ENCODE results near the gene CHSY1.

CHSY1 gene

DNA sequence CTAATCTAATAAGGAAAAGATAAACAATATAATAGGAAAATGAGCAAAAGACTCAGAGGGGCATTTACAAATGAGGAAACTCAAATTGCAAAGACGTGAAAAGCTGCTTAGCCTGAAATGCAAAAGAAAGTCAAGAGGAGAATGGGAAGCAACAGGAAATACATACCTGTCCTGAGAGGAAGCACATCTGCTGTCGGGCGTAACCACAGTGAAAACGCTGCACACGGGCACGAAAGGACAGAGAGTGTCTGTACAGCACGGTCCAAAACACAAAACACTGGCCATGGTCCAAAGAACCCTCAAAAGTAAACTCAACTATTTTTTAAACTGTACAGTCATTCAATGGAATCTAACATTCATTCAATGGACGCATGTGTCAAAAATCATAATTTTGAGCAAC lies 100.6 kb downstream of the CHSY1 start:
- DNase-seq (ENCODE audit: low spot score): no peak

DNA sequence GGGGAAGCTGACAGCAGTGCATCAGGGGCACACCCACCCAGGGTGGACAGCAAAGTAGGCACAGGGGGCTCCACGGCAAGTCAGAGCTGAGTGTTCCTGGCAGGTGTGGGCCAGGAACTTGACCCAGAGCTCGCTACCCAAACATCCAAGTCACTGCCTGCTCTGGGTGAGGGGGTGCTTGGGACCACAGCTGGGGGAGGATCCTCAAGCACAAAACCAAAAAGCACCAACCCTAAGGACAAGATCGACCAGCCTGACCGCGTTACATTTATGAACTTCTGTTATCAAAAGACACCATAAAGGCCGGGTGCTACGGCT lies 101.2 kb downstream of the CHSY1 start:
- no peak for DNase-seq (ENCODE audit: low spot score)

GRCh38 chr15:101149864-101150722 lies 101.8 kb downstream of the CHSY1 start:
- DNase-seq (ENCODE audit: low spot score): no peak

DNA sequence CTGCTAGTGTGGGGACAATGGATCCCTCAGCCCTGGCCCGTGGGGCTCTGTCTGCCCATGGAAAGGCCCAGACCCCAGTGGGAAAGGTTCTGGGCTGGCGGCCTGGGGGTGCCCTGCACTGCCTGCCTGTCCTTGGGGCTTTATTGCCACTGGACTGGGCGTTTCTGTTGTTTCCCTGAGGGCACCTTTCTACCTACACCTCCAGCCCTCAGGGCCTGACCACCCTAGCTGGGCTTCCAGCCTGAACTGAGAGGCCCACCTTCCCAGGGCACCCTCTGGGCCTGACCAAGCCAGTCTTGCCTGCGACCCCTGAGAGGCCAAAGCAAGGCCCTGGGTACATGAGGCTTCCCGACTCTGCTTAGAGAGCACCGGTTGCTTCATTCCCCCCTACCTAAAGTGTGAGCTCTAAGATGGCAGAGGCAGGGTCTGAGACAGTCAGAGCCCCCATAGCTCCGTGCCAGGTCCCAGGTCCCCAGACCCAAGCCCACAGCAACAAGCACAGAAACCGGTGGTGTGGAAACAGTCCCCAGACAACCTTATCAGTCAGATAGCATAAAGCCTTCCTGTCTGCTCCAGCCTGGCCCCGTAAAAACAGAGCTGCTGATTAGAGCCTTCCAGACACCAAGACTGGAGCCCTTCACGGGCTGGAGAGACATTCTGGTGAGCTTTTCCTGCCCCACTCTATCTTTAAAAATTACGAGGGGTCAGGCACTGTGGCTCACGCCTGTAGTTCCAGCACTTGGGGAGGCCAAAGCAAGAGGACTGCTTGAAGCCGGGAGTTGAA lies 102.8 kb downstream of the CHSY1 start:
- DNase-seq (ENCODE audit: low spot score): no peak

GRCh38 chr15:101148166-101148880 lies 103.5 kb downstream of the CHSY1 start:
- no peak for DNase-seq (ENCODE audit: low spot score)

DNA sequence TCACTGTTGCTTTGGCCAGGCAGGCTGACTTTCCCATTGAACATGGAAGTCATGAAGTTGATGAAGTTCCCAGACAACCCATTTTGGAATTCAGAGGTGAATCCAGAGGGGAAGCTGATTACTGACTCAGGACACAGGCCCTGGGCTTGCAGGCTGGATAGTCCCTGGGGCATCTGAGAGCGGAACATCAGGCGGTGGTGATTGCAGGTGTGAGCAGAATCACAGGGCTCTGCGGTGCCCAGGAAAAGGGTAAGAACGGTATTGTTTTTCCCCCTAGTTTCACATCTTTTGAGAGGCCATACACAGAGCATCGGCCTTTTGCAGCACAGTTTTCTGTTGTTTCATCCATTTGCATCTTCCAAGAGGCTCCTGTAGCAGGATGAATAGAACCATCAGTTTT lies 104.7 kb downstream of the CHSY1 start:
- DNase-seq (ENCODE audit: low spot score): no peak

DNA sequence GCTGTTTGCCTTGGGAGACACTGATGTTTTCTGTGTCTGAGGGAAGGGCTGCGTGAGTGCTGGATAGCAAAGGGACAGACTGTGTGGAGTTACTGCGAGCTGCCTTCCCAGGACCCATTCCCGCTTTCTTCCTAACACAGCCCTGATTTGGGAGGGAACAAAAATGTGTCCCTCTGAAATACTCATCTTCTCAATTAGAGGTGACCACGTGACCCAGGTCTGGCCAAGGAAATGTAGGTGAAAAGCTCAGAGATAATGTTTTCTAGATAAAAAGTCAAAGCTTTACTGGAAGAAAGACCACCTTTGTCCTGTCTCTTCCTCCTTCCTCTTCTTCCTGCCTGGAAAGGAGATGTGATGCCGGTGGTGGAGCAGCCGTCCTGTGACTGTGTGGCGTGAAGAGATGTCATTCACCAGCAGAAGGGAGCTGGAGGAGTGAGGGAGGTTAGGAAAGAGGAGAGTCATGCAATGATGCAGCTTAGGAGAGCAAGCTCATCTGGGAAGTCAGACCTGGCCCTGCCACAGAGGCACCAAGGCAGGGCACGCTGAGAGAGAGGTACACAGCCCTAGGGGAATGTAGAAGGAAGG lies 105.6 kb downstream of the CHSY1 start:
- DNase-seq (ENCODE audit: low spot score): no peak

DNA sequence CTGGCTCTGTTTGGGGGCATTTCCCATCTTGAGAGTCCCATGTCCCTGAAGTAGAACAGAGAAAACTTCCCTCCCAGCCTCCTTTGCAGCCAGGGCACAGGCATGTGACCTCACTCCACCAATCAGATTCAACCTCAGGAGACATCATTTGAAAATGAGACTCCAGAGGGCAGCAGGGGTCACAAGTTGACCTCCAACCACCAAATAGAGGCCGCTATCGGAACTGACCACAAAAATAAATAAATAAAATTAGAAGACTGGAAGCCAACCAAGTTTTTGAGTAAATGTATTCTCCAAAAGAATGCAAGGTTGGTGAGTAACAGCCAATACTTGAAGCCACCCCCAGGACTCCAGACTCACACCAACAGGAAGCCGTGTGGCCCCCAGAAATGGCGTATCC lies 106.5 kb downstream of the CHSY1 start:
- no peak for DNase-seq (ENCODE audit: low spot score)

GRCh38 chr15:101143321-101143720 lies 108.5 kb downstream of the CHSY1 start:
- no peak for DNase-seq (ENCODE audit: low spot score)

GRCh38 chr15:101142711-101143110 lies 109.1 kb downstream of the CHSY1 start:
- no peak for DNase-seq (ENCODE audit: low spot score)

DNA sequence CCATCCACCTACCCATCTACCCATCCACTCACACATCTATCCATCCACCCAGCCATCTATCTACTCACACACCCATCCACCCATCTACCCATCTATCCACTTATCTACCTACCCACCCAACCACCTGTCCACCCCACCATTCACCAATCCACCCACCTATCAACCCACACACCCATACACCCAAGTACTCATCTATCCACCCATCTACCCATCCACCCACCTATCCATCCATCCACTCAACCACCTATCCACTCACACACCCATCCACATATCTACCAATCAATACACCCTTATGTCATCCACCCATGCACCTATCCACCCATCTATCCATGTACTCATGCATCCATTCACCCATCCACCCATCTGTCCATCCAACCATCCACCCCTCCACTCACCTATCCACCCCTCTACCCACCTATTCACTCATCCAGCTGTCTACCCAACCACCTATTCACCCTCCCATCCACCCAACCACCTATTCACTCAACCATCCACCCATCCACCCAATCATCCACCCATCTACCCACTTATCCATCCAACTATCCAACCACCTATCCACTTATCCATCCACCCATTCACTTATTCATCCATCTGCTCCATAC lies 109.8 kb downstream of the CHSY1 start:
- DNase-seq (ENCODE audit: low spot score): no peak

DNA sequence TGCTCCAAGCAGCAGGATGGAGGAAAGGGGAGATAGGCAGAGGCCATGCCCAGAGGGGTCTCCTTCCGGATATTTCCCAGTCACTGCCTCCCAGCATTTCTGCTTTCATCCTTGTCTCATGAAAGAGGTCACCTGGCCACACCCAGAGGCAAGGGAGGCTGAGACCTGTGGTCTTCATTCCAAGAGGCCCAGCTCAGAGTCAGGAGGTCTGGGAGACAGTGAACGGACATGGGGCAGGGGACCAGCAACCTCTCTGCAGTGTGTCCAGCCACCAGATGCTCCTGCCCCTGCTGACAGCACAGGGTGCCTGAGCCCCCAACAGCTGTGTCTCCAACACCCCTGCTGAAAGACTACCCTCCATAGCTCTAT lies 111.2 kb downstream of the CHSY1 start:
- DNase-seq (ENCODE audit: low spot score): no peak

DNA sequence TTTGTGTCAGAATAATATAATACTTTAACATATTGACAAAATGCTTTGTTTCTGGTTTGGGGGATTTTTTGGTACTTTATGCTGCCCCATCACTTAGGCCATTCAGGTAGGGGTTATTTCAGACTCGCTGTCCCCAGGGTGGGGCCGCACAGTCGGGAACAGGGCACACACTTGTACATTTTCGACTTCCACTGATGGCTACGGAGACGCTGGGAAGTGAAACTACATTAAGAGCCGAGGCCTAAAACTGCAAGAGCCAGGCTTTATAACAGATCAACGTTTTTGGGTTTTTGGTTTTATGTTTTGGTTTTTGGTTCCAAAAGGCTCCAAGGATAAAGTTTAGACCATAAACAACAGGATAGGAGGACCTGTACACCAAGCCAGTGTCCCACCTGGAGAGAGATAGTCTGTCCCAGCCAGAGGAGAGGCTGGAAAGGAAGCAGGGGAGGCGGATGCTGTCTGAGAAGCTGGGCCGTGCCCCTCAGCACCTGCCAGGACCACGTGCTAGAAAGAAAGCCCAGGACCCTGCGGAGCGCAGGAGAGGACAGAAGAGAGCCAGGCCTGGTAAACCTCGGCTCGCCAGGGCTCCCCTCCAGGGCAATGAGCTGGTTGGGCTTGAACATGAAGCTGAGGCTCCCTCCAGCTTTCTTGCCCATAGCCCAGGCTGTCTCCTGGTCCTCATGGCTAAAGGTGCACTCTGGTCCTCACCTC lies 111.7 kb downstream of the CHSY1 start:
- no peak for DNase-seq (ENCODE audit: low spot score)

GRCh38 chr15:101138913-101139880 lies 112.7 kb downstream of the CHSY1 start:
- no peak for DNase-seq (ENCODE audit: low spot score)

DNA sequence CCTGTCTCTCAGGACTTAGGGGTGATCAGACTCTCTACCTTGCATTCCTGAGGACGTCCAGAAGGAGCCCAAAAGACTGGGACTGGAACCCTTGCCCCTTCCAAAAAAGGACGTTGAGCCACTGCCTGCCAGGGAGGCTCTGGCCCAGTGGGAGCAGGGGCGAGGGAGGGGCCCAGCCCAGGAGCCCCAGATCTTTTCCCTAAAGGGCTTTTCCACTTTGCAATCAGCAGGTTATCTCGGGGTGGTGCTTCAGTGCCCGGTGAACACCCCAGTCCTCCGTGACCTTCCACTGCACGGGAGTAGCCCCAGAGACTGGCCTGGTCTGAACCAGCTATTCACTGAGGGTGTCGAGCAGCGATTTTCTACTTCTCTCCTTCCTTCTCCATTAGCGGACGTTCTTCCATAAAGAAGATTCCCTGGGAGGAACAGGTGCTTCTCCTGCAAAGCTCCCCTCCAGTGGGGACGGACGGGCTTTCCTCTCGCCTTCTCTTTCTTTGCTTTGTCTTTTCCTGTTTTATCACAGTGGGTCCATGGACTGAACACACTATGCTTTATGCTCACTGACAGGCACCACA lies 113.7 kb downstream of the CHSY1 start:
- DNase-seq (ENCODE audit: low spot score): no peak

DNA sequence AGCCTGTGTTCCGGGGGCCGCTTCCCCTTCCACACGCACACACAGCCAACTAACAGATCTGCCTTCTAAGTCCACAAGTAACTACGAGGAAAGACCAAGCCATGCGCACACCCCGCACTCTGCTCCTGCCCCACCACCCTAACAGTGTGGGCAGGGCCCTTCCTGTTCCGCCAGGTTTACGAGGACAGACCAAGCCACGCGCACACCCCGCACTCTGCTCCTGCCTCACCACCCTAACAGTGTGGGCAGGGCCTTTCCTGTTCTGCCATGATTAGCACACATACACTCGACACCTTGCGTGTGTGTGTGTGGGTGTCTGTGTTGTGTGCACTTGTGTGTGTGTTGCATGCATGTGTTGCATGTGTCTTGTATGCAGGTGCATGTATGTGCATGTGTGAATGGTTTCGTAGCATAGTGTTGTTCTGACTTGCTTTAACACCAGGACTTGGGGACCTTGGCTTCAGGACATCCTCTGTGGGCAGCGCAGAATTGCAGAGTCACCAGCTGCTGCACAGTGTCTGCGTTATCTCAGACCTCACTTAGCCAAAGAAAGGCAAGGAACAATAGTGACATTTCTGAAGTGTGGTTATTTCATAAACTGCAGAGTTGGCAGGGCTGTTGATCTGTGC lies 114.4 kb downstream of the CHSY1 start:
- no peak for DNase-seq (ENCODE audit: low spot score)

GRCh38 chr15:101136381-101137268 lies 115.2 kb downstream of the CHSY1 start:
- no peak for DNase-seq (ENCODE audit: low spot score)

- DNase-seq (ENCODE audit: low spot score): no peak
Observed at GRCh38 chr15:101135532-101136166, 116.2 kb downstream of the CHSY1 start.
